HepG2 (cell line): ENCODE results near the gene NRBP1. TPM values are rescaled to one million over a fixed set of nuclear protein-coding genes. Genes with fewer than 3 reads are reported as not detected.
A peak's percentile ranks its signal among the peaks of the same experiment; 100 is the strongest.

Experiments
- ADNP ChIP-seq: sonication (generic); formaldehyde crosslinking; IDR thresholded peaks from 2 replicates; pipeline ENCODE4 v1.4.0; 2020; ENCODE audit warnings: missing genetic modification reagents
- ATF5 ChIP-seq: sonication (generic); formaldehyde crosslinking; IDR thresholded peaks from 2 replicates; pipeline ENCODE4 v1.4.0; 2020; ENCODE audit warnings: mild to moderate bottlenecking, low read depth, missing genetic modification reagents
- BRCA1 ChIP-seq: sonication (generic); formaldehyde crosslinking; IDR thresholded peaks from 2 replicates; pipeline ENCODE4 v1.4.0; 2020; ENCODE audit warnings: missing genetic modification reagents
- CTCF ChIP-seq: sonication (generic); formaldehyde crosslinking; IDR thresholded peaks from 2 replicates; pipeline ENCODE4 v1.5.0; 2020; ENCODE audit warnings: mild to moderate bottlenecking, missing genetic modification reagents, moderate library complexity
- FIP1L1 ChIP-seq: fragments of 200-400 bp; formaldehyde crosslinking; IDR thresholded peaks from 2 replicates; pipeline ENCODE4 v1.6.1; 2018; ENCODE audit warnings: low read depth, mild to moderate bottlenecking, low read length, moderate library complexity, borderline replicate concordance; ENCODE audit not compliant: insufficient read depth
- GLMP ChIP-seq: sonication (generic); formaldehyde crosslinking; IDR thresholded peaks from 2 replicates; pipeline ENCODE4 v1.9.0; 2021; ENCODE audit warnings: missing genetic modification reagents, mild to moderate bottlenecking, borderline replicate concordance
- GMEB2 ChIP-seq: IDR thresholded peaks from 2 replicates; pipeline ENCODE4 v1.6.1; 2016; ENCODE audit warnings: missing biosample characterization, missing genetic modification reagents, low read depth
- HHEX ChIP-seq: IDR thresholded peaks from 2 replicates; pipeline ENCODE4 v1.6.1; 2016; ENCODE audit warnings: control low read depth
- JDP2 ChIP-seq: sonication (generic); formaldehyde crosslinking; IDR thresholded peaks from 2 replicates; pipeline ENCODE4 v1.8.1; 2022; ENCODE audit warnings: missing genetic modification reagents, borderline replicate concordance
- KDM5A ChIP-seq: fragments of 200-600 bp; sonication (generic); IDR thresholded peaks from 2 replicates; pipeline ENCODE4 v1.7.0; 2018; ENCODE audit warnings: antibody characterized with exemption, mild to moderate bottlenecking, low read length, borderline replicate concordance
- KDM6A ChIP-seq: IDR thresholded peaks from 2 replicates; pipeline ENCODE4 v1.6.1; 2016; ENCODE audit warnings: low read depth
- MTF2 ChIP-seq: sonication (generic); formaldehyde crosslinking; IDR thresholded peaks from 2 replicates; pipeline ENCODE4 v1.5.0; 2020; ENCODE audit warnings: missing genetic modification reagents, borderline replicate concordance
- POLR2AphosphoS2 ChIP-seq: IDR thresholded peaks from 2 replicates; pipeline ENCODE4 v1.6.1; 2011; ENCODE audit warnings: low read depth, low read length, improper control_type of control experiment
- RFX5 ChIP-seq: IDR thresholded peaks from 2 replicates; pipeline ENCODE4 v1.6.1; 2011; ENCODE audit warnings: low read depth, low read length, improper control_type of control experiment
- RNF2 ChIP-seq: fragments of 450-650 bp; conservative IDR thresholded peaks from 2 replicates; pipeline ENCODE4 v1.6.1; 2016; ENCODE audit warnings: low read depth
- SATB2 ChIP-seq: sonication (generic); formaldehyde crosslinking; IDR thresholded peaks from 2 replicates; pipeline ENCODE4 v1.5.0; 2020; ENCODE audit warnings: missing genetic modification reagents
- SIN3A ChIP-seq: IDR thresholded peaks from 2 replicates; pipeline ENCODE4 v1.6.1; 2011; ENCODE audit warnings: low read depth, mild to moderate bottlenecking, control low read depth, low read length, borderline replicate concordance
- TBX2 ChIP-seq: sonication (generic); formaldehyde crosslinking; IDR thresholded peaks from 2 replicates; pipeline ENCODE4 v1.5.0; 2020; ENCODE audit warnings: missing genetic modification reagents, mild to moderate bottlenecking, borderline replicate concordance
- TCF7 ChIP-seq: sonication (generic); IDR thresholded peaks from 2 replicates; pipeline ENCODE4 v1.6.1; 2016; ENCODE audit warnings: antibody characterized with exemption, low read depth
- ZFP36 ChIP-seq: fragments of 150-350 bp; IDR thresholded peaks from 2 replicates; pipeline ENCODE4 v1.6.1; 2018; ENCODE audit warnings: borderline replicate concordance, low read length, low read depth; ENCODE audit not compliant: partially characterized antibody
- ZFP90 ChIP-seq: sonication (generic); formaldehyde crosslinking; IDR thresholded peaks from 2 replicates; pipeline ENCODE4 v1.8.0; 2022; ENCODE audit warnings: missing genetic modification reagents, mild to moderate bottlenecking, inconsistent platforms, borderline replicate concordance
- ZKSCAN1 ChIP-seq: fragments of 150-350 bp; IDR thresholded peaks from 2 replicates; pipeline ENCODE4 v1.6.1; 2014; ENCODE audit warnings: low read length
- ZNF30 ChIP-seq: sonication (generic); formaldehyde crosslinking; IDR thresholded peaks from 2 replicates; pipeline ENCODE4 v1.5.0; 2020; ENCODE audit warnings: mild to moderate bottlenecking, missing genetic modification reagents
- ZNF501 ChIP-seq: sonication (generic); formaldehyde crosslinking; IDR thresholded peaks from 2 replicates; pipeline ENCODE4 v1.5.1; 2020; ENCODE audit warnings: mild to moderate bottlenecking, moderate library complexity, missing genetic modification reagents
- ZNF558 ChIP-seq: sonication (generic); formaldehyde crosslinking; IDR thresholded peaks from 2 replicates; pipeline ENCODE4 v1.9.0; 2022; ENCODE audit warnings: mild to moderate bottlenecking, missing genetic modification reagents, borderline replicate concordance
- ZSCAN20 ChIP-seq: sonication (generic); formaldehyde crosslinking; IDR thresholded peaks from 2 replicates; pipeline ENCODE4 v1.4.0; 2020; ENCODE audit warnings: missing genetic modification reagents, mild to moderate bottlenecking, borderline replicate concordance
- polyA plus RNA-seq, 8 experiments: library from polyadenylated mRNA; depleted of rRNA in 3 of 8; stranded (reverse) in 7 of 8; unstranded in 1 of 8; fragments of >200 nt; fragmentation: Illumina TruSeq in 4 of 8; extraction: Trizol in 4 of 8; gene quantifications; 2 replicates each; pipeline versions ENCODE4 v1.2.1 to v1.2.3, GENCODE V29; 2011 to 2016; ENCODE audit warnings: low read depth in 4 of 8, missing spikeins in 1 of 8, mixed read lengths in 1 of 8; ENCODE audit not compliant: insufficient read depth in 1 of 8
- total RNA-seq, 5 experiments: library from RNA; depleted of rRNA; stranded (reverse); fragments of >200 nt; fragmentation: Illumina TruSeq; extraction: Trizol; gene quantifications; 2 replicates each; pipeline ENCODE4 v1.2.3, GENCODE V29; 2016; ENCODE audit warnings: low read depth in 1 of 5

The NRBP1 gene
- total and polyA plus RNA-seq, 2 of the 13 experiments (the other 11 are each of a cell fraction or from before 2014, with no cell fraction given): 165 to 240 TPM

GRCh38 chr2:27380626-27381545, 47.5 kb upstream of the NRBP1 start, which contains the start of gene ZNF513 (continued):
- TF ChIP-seq SATB2 (CRISPR knock-in tag): no peak
- no peak for TF ChIP-seq BRCA1 (CRISPR knock-in tag)
- TF ChIP-seq ZNF501: no peak
- no peak for TF ChIP-seq KDM5A
- no peak for TF ChIP-seq KDM6A (CRISPR knock-in tag)
- TF ChIP-seq ADNP: no peak
- TF ChIP-seq POLR2AphosphoS2: 0 out of 2 replicates have a peak, but pooled peaks have one; percentile 34
- TF ChIP-seq TBX2 (CRISPR knock-in tag): no peak
- no peak for TF ChIP-seq GLMP (CRISPR knock-in tag)
- no peak for TF ChIP-seq HHEX (CRISPR knock-in tag)
- no peak for TF ChIP-seq SIN3A
- no peak for TF ChIP-seq FIP1L1
- TF ChIP-seq ZFP36: no peak
- no peak for TF ChIP-seq RNF2
- TF ChIP-seq CTCF (CRISPR knock-in tag): peak; percentile 10; the same call in 1 of the 2 replicates
- no peak for TF ChIP-seq ZSCAN20
- TF ChIP-seq GMEB2 (CRISPR knock-in tag): no peak
- no peak for TF ChIP-seq ZKSCAN1
- TF ChIP-seq ZNF30 (CRISPR knock-in tag): no peak
- no peak for TF ChIP-seq ZNF558
- no peak for TF ChIP-seq JDP2 (CRISPR knock-in tag)
- TF ChIP-seq ZFP90 (CRISPR knock-in tag): no peak
- TF ChIP-seq MTF2 (CRISPR knock-in tag): 0 out of 2 replicates have a peak, but pooled peaks have one; percentile 23
- no peak for TF ChIP-seq TCF7
- TF ChIP-seq RFX5: no peak
- TF ChIP-seq ATF5 (CRISPR knock-in tag): no peak
